ENCODE data around the gene COL18A1.
"Not testable (repeated sequence)": the region's sequence is repeated elsewhere in the genome, so short reads cannot be mapped to it uniquely, and the experiment has no call there.

DNA sequence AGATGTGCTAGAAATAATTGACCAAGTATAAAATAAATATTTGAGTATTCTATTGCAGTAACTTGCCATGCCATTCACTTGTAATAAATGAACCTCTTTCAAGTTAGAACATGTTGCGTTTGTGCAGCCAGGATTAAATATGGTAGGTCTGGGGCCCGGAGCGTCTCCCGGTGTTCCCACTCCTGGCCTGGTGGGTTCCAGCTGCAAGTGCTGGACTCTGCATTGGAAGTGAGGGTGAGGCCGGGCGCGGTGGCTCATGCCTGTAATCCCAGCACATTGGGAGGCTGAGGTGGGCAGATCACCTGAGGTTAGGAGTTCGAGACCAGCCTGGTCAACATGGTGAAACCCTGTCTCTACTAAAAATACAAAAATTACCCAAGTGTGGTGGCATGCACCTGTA lies 156.3 kb downstream of the COL18A1 start:
- not testable (repeated sequence) for TF ChIP-seq EZH2phosphoT487 (IDR thresholded peaks at IDR 0.05; ENCODE audit: low read depth)
- TF ChIP-seq, protein P1, sequence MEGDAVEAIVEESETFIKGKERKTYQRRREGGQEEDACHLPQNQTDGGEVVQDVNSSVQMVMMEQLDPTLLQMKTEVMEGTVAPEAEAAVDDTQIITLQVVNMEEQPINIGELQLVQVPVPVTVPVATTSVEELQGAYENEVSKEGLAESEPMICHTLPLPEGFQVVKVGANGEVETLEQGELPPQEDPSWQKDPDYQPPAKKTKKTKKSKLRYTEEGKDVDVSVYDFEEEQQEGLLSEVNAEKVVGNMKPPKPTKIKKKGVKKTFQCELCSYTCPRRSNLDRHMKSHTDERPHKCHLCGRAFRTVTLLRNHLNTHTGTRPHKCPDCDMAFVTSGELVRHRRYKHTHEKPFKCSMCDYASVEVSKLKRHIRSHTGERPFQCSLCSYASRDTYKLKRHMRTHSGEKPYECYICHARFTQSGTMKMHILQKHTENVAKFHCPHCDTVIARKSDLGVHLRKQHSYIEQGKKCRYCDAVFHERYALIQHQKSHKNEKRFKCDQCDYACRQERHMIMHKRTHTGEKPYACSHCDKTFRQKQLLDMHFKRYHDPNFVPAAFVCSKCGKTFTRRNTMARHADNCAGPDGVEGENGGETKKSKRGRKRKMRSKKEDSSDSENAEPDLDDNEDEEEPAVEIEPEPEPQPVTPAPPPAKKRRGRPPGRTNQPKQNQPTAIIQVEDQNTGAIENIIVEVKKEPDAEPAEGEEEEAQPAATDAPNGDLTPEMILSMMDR (IDR thresholded peaks at IDR 0.05; ENCODE audit: low read depth, low read length) = not testable (repeated sequence)

All from OCI-LY3 (cell line).